HG03432 (cell line): ENCODE results near the gene VAV2.

Experiments
- ATAC-seq: cut with Tn5 transposase; IDR thresholded peaks from one replicate; pipeline ENCODE4 v1.9.1; 2021; ENCODE audit warnings: mild to moderate bottlenecking, moderate library complexity; ENCODE audit not compliant: unreplicated experiment

VAV2 gene

DNA sequence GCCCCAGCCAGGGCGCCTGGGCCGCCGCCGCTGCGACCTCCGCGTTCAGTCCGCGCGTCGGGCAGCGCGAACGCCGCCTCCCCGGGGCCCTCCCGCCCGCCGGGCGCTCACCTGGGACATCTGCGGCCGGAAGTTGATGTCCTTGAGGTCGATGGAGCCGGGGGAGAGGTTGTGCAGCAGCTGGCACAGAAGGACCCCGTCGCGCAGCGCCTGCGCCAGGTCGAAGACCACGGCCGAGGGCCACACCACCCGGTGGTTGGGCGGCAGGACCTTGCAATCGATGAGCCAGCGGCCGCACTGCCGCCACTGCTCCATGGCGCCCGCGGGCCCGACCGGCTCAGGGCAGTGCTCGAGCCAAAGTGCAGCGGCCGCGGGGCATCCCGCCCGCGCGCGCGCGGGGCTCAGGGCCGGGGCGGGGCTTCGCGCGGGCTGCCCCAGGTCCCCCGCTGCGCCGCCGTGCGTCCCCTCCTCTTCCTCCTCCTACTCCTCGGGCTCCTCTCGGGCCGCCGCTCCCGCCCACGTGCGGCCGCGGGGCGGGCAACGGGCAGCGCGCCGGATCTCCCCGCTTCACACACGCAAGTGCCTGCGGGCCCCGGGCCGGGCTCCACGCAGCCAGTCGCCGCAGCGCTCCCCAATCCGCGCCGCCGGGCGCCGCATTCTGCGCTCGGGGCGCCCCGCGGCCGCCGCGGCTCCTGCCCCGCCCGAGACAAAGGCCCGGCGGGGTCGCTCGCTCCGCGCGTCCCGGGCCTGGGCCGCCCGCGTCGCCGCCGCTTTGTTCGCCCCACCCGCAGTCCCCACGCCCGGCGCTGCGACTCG is at the start of gene VAV2:
VAV2 (minus strand) TSS at position 361 of the 816 bp plus-strand sequence; CDS start at position 315, 46 bp downstream.
- peak; percentile 53 for ATAC-seq

GRCh38 chr9:134041649-134041962 is 49.5 kb upstream of the VAV2 start:
- no peak for ATAC-seq

DNA sequence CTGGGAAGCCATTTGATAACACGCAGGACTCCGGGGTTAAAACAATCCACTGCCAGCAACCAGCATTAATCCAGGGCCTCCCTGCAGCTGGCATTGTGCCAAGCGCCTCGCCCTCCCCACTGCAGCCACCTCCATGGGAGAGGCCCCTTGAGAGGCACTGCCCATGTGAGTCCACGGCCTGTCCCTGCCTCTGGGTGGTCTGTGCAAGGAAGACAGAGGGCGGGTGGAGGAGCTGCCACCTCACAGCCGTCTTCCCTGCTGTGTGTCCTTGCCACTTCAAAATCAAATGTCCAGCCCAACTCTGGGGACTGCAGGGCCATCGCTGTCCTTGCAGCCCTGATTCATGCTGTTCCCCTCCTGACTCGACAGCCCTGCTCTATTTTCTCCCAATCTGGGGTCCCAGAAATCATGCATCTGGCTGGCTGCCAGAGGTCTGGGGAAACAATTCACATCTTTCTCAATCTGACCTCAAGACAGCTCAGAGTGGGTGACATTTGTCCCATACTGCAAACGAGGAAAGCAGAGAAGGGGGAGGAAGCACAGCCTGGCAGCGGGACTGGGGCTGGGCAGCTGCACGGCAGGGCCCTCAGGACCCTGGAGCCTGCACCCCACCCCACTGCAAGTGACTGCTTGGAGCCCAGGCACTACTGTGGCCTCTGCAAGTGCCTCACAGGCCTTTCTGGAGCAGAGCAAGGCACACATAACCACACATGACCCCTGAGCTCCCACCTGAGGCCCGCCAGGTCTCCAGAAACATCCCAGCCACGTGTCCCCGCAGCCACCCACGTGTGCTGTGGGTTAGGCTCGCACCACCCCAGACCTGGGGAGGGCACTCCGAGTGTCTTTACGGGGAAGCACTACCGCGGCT is 48.9 kb upstream of the VAV2 start:
- ATAC-seq = no peak

DNA sequence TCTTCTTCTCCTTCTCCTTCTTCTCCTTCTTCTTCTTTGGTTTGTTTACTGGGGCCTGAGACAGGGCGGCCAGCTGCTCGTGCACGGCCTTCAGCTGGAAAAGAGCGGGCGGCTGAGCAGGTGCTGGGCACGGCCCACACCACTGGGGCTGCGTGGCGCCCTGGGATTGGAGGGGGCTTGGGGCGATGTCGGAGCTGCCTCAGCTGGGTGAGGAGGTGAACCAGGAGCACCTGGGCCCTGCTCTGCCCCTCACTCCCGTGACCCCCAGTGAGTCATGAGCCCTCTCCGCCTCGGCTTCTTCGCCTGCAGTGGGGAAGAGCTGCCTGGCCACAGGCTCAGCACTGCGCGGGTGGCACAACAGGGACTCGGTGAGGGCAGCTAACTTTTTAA is 48.0 kb upstream of the VAV2 start:
- no peak for ATAC-seq

DNA sequence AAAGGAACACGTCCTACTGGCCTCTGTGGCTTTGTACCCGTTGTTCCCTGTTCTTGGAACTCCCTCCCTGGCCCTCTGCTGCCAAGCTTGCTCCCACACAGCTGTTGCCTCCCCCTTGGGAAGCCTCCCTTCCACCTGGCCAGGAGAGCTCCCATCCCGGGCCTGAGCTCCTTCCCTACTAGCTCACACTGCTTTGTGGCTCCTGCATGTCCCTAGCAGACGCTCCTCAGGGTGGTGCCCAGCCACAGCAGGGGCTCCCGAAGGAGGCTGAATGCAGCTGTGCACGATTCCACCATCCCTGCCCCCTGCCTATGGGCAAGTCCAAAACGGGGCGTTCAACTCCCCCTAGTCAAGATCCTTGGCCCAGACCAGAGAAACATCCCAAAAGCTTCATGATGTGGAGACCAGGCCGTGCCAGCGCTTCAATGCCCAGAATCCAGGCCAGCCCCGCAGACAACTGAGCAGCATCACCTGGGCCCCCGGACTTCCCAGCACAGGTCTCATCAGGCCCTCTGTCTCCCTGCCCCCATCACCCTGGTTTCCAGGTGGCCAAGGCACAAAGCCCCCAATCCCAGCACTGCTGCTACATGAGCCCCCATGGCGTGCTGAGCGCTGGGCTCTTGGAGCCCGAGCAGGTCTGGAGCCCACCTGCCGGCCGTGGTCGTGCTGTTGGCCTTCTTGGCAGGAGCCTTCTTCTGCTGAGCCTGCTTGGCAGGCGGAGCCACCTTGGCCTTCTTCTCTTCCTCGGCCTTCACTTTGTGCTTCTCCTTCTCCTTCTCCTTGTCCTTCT is 47.5 kb upstream of the VAV2 start:
- no peak for ATAC-seq

- no peak for ATAC-seq
These were observed 45.5 kb upstream of the VAV2 start for GRCh38 chr9:134037641-134038040.

GRCh38 chr9:134036130-134036529 is 44.0 kb upstream of the VAV2 start:
- ATAC-seq = no peak

- no peak for ATAC-seq
These were observed 43.2 kb upstream of the VAV2 start for GRCh38 chr9:134035041-134036039.

DNA sequence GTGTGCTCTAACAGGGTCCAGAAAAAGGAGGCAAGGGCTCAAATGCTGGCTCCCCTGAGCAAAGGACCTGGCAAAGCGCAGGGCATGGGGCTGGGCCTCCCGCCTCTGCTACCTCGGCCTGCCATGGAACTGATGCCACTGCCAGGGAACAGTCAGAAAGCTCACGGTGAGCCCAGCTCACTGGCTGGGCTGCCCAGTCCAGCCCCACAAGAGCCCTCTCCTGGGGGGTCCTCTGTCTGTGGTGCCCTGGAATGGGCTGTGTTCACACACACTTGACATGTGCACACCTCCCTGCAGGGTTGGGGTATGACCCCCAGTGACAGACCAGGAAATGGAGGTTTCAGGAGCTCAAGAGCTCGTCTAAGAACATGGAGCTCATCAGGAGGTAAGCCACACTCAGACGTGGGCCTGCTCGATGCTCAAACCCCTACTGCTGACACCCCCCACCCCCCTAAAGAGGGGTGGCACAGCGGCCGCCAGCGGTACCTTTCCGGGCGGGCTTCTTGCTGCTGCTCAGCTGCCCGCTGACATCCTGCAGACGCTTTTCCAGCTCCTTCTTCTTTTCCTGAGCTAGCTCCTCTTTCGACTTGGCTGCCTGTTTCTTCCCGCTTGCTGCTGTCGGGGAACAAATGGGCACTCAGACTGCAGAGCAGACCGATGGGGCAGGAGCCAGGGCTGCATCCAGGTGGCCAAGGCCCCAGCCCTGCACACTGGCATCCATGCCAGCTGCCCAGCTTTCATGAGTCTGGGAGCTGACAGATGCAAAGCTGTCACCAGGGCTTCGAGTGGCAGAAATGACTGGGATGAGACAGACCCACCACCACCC is 42.3 kb upstream of the VAV2 start:
- ATAC-seq = no peak

GRCh38 chr9:134033516-134034214 is 41.5 kb upstream of the VAV2 start:
- no peak for ATAC-seq

DNA sequence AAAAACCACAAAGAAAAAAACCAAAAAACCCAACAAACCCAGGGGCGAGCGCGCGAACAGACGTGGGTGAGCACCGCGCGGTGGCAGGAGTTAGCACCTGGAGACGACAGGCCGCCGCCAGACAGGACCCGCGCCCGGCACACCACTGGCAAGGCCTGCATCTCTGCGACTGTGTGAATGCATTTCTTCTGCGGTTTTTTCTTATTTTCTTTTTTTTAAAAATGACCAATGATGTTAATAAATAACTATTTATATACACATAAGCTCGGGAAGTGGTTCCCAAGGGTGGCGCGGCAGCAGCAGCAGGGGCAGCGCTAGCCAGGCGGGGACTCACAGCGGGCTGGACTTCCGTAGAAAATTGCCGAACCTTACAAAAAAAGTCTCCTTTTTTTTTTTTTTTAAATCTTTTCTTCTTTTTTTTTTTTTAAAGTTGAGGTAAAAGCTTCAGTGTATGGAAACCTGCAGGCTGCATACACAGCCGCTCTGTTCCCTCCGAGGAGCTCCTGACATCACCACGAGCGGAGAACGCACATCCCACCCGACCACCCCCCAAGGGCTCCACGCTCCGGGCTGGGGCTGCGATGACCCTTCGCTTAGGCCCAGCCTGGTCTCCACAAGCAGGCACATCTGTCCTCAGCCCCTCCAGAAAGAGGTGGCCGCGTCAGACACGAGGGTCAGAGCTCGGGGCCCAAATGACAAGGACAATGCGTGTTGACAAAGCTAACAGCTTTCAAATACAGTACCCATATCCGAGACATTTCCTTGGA is 40.5 kb upstream of the VAV2 start:
- ATAC-seq = no peak

DNA sequence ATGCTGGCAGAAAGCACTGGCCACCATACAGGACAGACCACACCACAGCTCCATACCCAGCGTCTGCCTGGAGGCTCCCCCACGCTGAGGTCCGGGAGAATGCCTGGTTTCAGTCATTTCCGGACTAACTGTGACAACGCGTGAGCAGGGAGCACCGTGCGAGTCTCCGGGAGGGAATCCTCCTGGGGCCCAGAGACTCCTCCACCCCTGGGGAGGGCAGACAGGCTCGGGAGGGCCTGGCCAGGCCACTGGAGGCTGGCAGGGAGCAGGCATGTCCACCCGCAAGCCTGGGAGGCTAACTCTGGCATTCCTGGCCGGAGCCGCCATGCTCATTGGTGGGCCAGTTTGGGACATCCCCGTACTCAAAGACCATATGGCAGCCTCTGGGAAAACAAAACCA is 39.7 kb upstream of the VAV2 start:
- no peak for ATAC-seq

GRCh38 chr9:134030821-134031470 is 38.8 kb upstream of the VAV2 start:
- ATAC-seq = no peak

DNA sequence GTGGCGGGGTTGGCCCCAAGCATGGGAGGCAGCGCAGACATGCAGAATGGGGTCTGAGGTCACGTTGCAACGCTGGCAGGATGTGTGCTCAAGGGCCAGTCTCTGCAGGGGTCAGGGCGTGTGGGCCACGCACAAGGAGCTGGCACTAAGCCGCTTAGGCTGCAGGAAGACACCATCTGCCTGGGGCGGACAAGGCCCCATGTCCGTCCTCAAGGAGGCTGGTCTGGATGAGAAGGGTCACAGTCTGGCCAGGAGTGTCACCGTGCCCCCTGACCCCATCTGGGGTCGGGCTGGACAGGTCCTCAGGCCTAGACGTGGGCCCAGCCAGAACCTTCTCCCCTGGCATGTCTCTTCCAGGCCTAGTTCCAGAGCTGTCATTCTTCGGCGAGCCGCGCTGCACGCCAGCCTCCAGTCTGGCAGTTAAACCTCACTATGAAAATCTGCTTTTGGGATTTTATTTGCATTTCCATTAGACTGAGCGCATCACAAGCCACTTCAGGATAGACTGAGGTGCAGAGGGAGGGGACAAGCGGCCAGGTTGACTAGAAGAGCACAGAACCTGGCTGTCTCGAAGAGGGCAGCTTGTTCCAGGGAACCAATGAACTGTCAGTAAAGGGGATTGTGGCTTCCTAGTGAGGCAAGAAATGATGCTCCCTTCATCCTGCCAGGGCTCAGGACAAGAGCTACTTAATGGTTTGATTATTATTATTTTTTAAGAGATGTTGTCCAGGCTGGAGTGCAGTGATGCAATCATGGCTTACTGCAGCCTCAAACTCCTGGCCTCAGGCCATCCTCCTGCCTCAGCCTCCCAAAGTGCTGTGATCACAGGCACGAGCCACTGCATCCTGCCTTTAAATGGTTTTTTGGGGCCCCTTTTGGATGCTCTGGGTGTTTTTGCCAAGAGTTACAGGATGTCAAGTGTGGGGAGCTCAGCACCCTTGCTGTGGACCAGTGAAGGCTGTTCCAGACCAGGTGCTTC is 37.4 kb upstream of the VAV2 start:
- ATAC-seq = no peak

- ATAC-seq = no peak
These were observed 36.6 kb upstream of the VAV2 start for GRCh38 chr9:134028575-134029247.

GRCh38 chr9:134028076-134028475 is 36.0 kb upstream of the VAV2 start:
- no peak for ATAC-seq
